Measurements from ENCODE around the gene ATL3.

DNA sequence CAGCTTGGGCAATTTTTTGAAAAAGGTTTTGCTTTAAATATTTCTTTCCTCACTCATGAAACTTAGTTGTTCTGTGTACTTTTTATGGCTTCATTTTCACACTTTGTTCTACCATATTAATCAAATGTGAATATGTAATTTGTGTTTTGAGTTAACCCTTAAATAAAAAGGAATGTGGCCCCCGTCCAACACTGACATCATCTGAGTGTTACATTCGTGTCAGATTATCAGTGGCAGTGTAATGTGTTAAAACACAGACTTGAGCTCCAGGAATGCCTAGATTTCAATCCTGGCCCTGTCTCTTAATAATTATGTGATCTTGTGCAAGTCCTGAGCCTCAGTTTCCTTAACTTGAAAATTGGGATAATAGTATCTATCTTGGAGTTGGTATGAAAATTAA is 15.8 kb upstream of the ATL3 start:
- TF ChIP-seq, protein P1, sequence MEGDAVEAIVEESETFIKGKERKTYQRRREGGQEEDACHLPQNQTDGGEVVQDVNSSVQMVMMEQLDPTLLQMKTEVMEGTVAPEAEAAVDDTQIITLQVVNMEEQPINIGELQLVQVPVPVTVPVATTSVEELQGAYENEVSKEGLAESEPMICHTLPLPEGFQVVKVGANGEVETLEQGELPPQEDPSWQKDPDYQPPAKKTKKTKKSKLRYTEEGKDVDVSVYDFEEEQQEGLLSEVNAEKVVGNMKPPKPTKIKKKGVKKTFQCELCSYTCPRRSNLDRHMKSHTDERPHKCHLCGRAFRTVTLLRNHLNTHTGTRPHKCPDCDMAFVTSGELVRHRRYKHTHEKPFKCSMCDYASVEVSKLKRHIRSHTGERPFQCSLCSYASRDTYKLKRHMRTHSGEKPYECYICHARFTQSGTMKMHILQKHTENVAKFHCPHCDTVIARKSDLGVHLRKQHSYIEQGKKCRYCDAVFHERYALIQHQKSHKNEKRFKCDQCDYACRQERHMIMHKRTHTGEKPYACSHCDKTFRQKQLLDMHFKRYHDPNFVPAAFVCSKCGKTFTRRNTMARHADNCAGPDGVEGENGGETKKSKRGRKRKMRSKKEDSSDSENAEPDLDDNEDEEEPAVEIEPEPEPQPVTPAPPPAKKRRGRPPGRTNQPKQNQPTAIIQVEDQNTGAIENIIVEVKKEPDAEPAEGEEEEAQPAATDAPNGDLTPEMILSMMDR (IDR thresholded peaks at IDR 0.05; ENCODE audit: low read depth, low read length, missing input control), result no peak
- TF ChIP-seq REST (IDR thresholded peaks at IDR 0.05), result no peak
- no peak for TF ChIP-seq JUND (IDR thresholded peaks at IDR 0.05)
- TF ChIP-seq FOXA1 (IDR thresholded peaks at IDR 0.05), result no peak
- no peak for TF ChIP-seq EGR1 (IDR thresholded peaks at IDR 0.05; ENCODE audit: low read depth in 2 of 2)
- TF ChIP-seq MAX (IDR thresholded peaks at IDR 0.05), result no peak
- TF ChIP-seq YY1 (IDR thresholded peaks at IDR 0.05), result no peak
- no peak for TF ChIP-seq RAD21 (IDR thresholded peaks at IDR 0.05)
- no peak for TF ChIP-seq TAF1 (conservative IDR thresholded peaks at IDR 0.05)
- no peak for TF ChIP-seq RXRA (IDR thresholded peaks at IDR 0.05)
- no peak for TF ChIP-seq ZBTB33 (IDR thresholded peaks at IDR 0.05)

Measured in liver (tissue), 3 donors.